Vagina (tissue), 2 donors: ENCODE measurements around the gene COMTD1. TPM values are rescaled to one million over a fixed set of nuclear protein-coding genes. Genes with fewer than 3 reads are reported as not detected.

Source experiments
- DNase-seq, 2 donors: peaks; one replicate each; pipeline ENCODE4 v3.0.0-alpha.2; 2017; ENCODE audit errors: extremely low spot score in 2 of 2
- H3K27ac ChIP-seq: fragments of 200-600 bp; sonication (generic); one replicate; pipeline ENCODE4 v1.5.1; 2019
- H3K27me3 ChIP-seq: fragments of 200-600 bp; sonication (generic); one replicate; pipeline ENCODE4 v1.5.1; 2019
- H3K36me3 ChIP-seq, 2 donors: fragments of 200-600 bp; sonication (generic); one replicate each; pipeline ENCODE4 v1.5.1; 2017 to 2019
- H3K4me1 ChIP-seq: fragments of 200-600 bp; sonication (generic); one replicate; pipeline ENCODE4 v1.5.1; 2019
- H3K4me3 ChIP-seq, 2 donors: fragments of 200-600 bp; sonication (generic); 1 replicate in 1 of 2; 2 replicates in 1 of 2; pipeline ENCODE4 v1.5.1; 2016 to 2019
- H3K9me3 ChIP-seq: fragments of 200-600 bp; sonication (generic); one replicate; pipeline ENCODE4 v1.5.1; 2019
- POLR2A ChIP-seq, 2 donors: fragments of 450-650 bp; IDR thresholded peaks; one replicate each; pipeline ENCODE4 v1.6.1; 2017; ENCODE audit warnings: antibody characterized with exemption in 2 of 2, mild to moderate bottlenecking in 2 of 2, moderate library complexity in 2 of 2
- POLR2AphosphoS5 ChIP-seq, 2 donors: sonication (generic); formaldehyde crosslinking; IDR thresholded peaks; one replicate each; pipeline ENCODE4 v1.9.0; 2017; ENCODE audit warnings: antibody characterized with exemption in 2 of 2, mild to moderate bottlenecking in 2 of 2, low read depth in 1 of 2; ENCODE audit not compliant: insufficient read depth in 1 of 2
- intact Hi-C: fragments of 100-400 bp; cut with DNase I; formaldehyde crosslinking; loops from one replicate; pipeline ENCODE4 v1.15.1; 2023
- total RNA-seq: library from RNA; depleted of rRNA; stranded (reverse); fragments of >200 nt; gene quantifications from one replicate; pipeline ENCODE4 v1.2.3, GENCODE V29; 2016
- TF ChIP-seq, protein P1 (sequence below), 3 experiments: fragments of 450-650 bp in 2 of 3; fragments of 200-600 bp in 1 of 3; sonication (generic) in 1 of 3; IDR thresholded peaks; one replicate each; pipeline ENCODE4 v1.5.1; 2017 to 2019; ENCODE audit warnings: antibody characterized with exemption in 3 of 3, mild to moderate bottlenecking in 2 of 3, moderate library complexity in 2 of 3

The COMTD1 gene
- total RNA-seq = 80.0 TPM

DNA sequence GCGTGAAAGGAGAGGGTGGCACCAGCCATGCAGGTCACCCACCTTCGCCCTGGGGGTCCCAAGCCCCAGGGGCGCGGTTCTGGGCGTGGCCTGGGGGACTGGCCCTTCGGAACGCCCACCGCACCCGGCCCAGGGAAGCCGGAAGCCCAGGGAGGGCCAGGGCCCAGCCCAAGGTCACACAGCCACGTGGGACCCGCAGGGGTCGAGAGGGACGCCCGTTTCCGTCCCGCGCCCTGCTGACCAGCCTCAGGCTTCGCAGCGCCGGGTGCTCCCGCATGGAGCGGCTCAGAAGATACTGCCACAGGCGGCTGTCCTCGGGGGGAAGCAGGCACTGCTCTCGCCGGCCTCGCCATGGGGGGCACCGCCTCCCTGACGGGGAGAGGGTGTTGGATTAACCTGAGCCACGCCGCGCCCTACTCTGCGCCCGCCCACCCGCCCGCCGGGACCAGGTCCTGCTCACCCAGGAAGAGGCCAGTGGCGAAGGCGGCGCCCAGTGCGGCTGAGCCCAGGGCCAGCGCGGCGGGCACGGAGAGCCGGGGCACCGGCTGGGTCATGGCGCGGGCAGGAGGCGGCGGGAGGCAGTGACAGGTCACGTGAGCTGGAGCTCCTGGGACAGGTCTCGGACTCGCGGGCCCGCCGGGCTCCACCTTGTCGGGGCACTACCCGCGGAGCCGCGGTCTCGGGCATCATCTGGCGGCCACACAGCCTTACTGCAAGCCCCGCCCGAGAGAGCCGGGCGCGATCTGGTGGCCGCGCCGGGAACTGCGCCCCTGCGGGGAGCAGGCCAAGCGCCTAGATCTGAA lies at the start of gene COMTD1:
Gene COMTD1 (minus strand): TSS at position 583 of the 803 bp plus-strand sequence. CDS start 29 bp downstream, at position 554.
- H3K4me1 ChIP-seq = peaks cover 15% of the 10 kb centered on the region
- TF ChIP-seq POLR2AphosphoS5 (IDR thresholded peaks at IDR 0.05; ENCODE audit: insufficient read depth in 1 of 2, low read depth in 1 of 2) = peak; percentile 41 to 57
- TF ChIP-seq POLR2A (IDR thresholded peaks at IDR 0.05) = no peak
- TF ChIP-seq, protein P1, sequence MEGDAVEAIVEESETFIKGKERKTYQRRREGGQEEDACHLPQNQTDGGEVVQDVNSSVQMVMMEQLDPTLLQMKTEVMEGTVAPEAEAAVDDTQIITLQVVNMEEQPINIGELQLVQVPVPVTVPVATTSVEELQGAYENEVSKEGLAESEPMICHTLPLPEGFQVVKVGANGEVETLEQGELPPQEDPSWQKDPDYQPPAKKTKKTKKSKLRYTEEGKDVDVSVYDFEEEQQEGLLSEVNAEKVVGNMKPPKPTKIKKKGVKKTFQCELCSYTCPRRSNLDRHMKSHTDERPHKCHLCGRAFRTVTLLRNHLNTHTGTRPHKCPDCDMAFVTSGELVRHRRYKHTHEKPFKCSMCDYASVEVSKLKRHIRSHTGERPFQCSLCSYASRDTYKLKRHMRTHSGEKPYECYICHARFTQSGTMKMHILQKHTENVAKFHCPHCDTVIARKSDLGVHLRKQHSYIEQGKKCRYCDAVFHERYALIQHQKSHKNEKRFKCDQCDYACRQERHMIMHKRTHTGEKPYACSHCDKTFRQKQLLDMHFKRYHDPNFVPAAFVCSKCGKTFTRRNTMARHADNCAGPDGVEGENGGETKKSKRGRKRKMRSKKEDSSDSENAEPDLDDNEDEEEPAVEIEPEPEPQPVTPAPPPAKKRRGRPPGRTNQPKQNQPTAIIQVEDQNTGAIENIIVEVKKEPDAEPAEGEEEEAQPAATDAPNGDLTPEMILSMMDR (IDR thresholded peaks at IDR 0.05) = peak; percentile 100
- peak within 1 kb of the TSS; percentile 94 for H3K27ac ChIP-seq
- H3K36me3 ChIP-seq = peaks cover 0 to 14% of the 10 kb centered on the region in 2 donors
- intact Hi-C loops = loop anchor here (10.0 kb wide), 1 partner anchor 971 kb away; no protein-coding TSS in a partner anchor
- no peaks in the 10 kb centered on the region for H3K9me3 ChIP-seq
- H3K27me3 ChIP-seq = no peaks in the 10 kb centered on the region
- DNase-seq = no peak
- peak within 1 kb of the TSS; percentile 60 to 96 for H3K4me3 ChIP-seq

DNA sequence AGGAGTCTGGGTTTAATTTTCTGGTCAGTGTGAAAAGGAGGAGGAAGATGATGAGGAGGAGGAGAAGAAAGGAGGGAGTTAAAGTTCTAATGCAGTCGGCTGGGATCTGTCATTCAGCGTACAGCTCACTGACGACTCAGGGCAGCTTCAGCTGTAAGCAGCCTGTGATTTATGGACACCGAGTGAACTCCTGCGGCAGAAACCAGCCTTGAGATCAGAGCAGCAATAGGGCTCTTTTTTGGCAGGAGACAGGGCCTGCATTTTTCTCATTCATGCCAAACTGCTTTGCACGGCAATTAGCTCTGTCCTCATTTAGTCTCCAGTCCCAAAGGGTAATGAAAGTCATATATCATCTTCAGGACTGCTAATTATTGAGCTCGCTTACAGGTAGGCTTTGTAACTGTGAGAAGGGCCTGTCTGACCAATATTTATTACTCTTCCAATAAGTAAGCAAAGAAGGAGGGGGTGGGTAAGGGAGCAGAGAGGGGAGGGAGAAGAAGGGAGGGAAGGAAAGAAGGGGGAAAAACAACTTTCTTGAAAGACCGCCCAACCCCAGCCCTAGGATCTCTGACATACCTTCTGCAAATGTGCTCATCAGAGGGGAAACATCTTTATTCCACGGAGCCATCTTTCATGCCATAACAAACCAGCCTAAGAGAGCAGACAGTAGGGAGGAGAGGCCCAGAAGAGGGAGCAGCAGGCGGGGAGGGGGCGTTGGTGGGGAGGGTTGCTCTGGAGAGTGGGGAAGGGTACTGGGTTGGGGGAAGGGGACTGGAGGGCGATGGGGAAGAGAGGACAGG lies 48.1 kb upstream of the COMTD1 start:
- peaks cover 19% of the 10 kb centered on the region for H3K4me1 ChIP-seq
- H3K27ac ChIP-seq = peak overlapping the region; percentile 48
- H3K36me3 ChIP-seq = no peaks in the 10 kb centered on the region
- TF ChIP-seq POLR2AphosphoS5 (IDR thresholded peaks at IDR 0.05; ENCODE audit: insufficient read depth in 1 of 2, low read depth in 1 of 2) = no peak
- TF ChIP-seq, protein P1 (IDR thresholded peaks at IDR 0.05) = no peak
- no peak for TF ChIP-seq POLR2A (IDR thresholded peaks at IDR 0.05)
- DNase-seq = peak in 1 of 2 donors; percentile 71
- H3K27me3 ChIP-seq = no peaks in the 10 kb centered on the region
- intact Hi-C loops = no loop called here
- H3K4me3 ChIP-seq = no peak overlapping the region
- no peaks in the 10 kb centered on the region for H3K9me3 ChIP-seq

DNA sequence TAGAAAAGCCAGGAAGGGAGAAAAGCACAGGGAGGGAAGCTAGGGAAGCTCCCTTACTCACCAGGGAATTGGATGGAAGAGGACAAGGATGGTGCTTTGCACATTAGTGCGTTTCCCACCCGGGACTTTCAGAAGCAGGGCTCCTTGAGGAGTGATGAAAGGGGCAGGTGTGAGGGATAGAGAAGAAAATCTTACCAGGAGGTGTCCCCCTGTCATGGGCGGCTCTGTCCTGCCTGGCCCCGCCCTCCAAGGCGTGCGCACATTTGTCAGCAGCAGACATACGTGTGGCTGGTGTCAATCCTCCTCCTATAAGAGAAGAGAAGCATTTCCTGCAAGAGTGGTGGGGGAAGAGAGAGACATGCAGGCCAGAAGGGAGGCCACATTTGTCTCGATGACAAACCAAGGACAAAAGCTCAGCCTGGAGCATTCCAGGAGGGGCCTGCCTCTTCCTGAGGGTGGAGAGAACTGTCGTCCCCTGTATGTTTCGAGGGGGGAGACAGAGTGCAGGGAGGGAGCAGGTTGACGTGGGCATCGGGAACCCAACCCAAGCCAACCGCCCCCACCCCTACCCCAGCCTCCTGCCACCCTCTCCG lies 47.4 kb upstream of the COMTD1 start:
- intact Hi-C loops = no loop called here
- no peaks in the 10 kb centered on the region for H3K27me3 ChIP-seq

DNA sequence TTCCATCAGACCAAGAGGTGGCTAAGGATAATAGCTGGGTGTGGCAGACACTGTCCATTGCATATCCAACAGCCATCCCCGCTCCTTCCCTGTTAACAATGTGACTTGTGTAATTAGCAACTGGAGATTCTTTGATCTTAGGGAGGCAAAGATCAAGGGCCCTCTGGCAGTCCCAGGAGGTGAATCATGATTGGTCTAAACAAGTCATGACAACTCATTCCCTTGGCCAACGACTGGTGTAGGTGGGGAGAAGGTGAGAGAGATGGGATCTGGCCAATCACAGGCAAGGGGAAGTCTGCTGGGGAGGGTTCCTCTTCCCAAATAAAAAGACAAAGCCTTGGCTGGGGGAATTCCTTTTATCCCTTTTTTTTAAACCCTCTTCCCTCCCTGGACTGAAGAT lies 46.2 kb upstream of the COMTD1 start:
- H3K9me3 ChIP-seq = no peaks in the 10 kb centered on the region
- no peaks in the 10 kb centered on the region for H3K27me3 ChIP-seq
- intact Hi-C loops = no loop called here
- H3K36me3 ChIP-seq = no peaks in the 10 kb centered on the region
- TF ChIP-seq, protein P1 (IDR thresholded peaks at IDR 0.05) = no peak
- no peak for TF ChIP-seq POLR2A (IDR thresholded peaks at IDR 0.05)
- TF ChIP-seq POLR2AphosphoS5 (IDR thresholded peaks at IDR 0.05; ENCODE audit: insufficient read depth in 1 of 2, low read depth in 1 of 2) = no peak
- H3K4me3 ChIP-seq = no peak overlapping the region
- peak; percentile 34 to 56 for DNase-seq
- no peak overlapping the region for H3K27ac ChIP-seq
- peaks cover 19% of the 10 kb centered on the region for H3K4me1 ChIP-seq

More for the DNA sequence above, 47.4 kb upstream of the COMTD1 start:
- TF ChIP-seq POLR2A (IDR thresholded peaks at IDR 0.05) (no peak), POLR2AphosphoS5 (IDR thresholded peaks at IDR 0.05; ENCODE audit: insufficient read depth in 1 of 2, low read depth in 1 of 2) (no peak)
- TF ChIP-seq, protein P1 (IDR thresholded peaks at IDR 0.05) = no peak
- peak in 1 of 2 donors; percentile 71 for DNase-seq
- no peak overlapping the region for H3K27ac ChIP-seq
- peaks cover 19% of the 10 kb centered on the region for H3K4me1 ChIP-seq
- H3K36me3 ChIP-seq = no peaks in the 10 kb centered on the region
- H3K9me3 ChIP-seq = no peaks in the 10 kb centered on the region
- H3K4me3 ChIP-seq = no peak overlapping the region
